Islet precursor cell (in vitro differentiated cells): ENCODE measurements around the gene ZNF649.

Experiments
- DNase-seq: peaks from one replicate; pipeline ENCODE4 v3.0.0-alpha.2; 2018

The ZNF649 gene

GRCh38 chr19:51887522-51888498, 17.0 kb downstream of the ZNF649 start, which contains the start of gene ZNF577:
TSS of gene ZNF577 (minus strand) at chr19:51887951. CDS start at chr19:51880382, 7,569 bp downstream.
- DNase-seq = peak; percentile 83

- no peak for DNase-seq
These were observed 20.1 kb downstream of the ZNF649 start for GRCh38 chr19:51884713-51885112.

- DNase-seq = no peak
These were observed 22.3 kb downstream of the ZNF649 start for GRCh38 chr19:51882518-51882917.

- DNase-seq = no peak
These were observed 31.7 kb downstream of the ZNF649 start for GRCh38 chr19:51873097-51873496.

- no peak for DNase-seq
These were observed 42.8 kb downstream of the ZNF649 start for GRCh38 chr19:51861870-51862622.
